HG02759 (cell line): ENCODE results near the gene MYH6.
"Not testable (repeated sequence)": the region's sequence is repeated elsewhere in the genome, so short reads cannot be mapped to it uniquely, and the experiment has no call there.

ENCODE experiments used
- ATAC-seq: cut with Tn5 transposase; IDR thresholded peaks from one replicate; pipeline ENCODE4 v1.9.1; 2021; ENCODE audit warnings: mild to moderate bottlenecking, moderate library complexity; ENCODE audit not compliant: unreplicated experiment

MYH6 gene

DNA sequence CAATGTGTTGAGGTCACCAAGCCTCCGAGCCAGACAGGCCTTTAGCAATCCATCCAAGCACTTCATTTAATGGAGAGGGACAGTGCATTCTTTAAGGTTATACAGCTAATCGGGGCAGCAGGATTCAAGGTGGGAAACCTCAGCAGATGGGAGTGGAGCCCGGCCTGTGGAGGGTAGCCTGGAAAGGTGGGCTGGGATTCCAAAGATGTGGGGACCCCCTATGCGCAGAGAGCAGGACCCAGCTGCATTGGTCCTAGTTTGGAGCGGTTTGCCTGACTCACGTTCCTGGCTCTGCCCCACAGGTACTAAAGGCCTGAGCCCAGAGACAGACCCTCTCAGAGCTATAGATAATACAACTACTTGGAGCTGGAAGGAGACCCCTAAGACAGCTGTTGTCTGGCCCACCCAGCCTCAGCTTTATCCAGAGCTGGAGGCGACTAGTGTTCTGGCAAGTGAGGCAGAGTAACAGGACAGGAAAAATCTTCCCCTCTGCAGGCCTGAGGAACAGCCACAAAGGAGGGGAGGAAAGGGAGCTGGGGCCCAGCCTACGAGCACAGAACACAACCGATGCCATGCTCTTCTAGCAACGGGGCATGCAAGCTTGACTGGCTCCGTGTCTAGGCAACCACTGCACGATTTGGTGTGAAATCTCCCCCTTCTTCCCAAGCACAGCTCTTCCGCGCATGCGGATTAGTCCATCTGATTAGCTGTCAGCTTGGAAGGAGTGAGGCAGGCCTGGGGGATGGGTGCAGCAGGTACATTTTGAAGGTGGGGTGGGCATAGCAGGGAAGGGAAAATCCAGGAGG, 28.5 kb upstream of the MYH6 start:
- no peak for ATAC-seq

DNA sequence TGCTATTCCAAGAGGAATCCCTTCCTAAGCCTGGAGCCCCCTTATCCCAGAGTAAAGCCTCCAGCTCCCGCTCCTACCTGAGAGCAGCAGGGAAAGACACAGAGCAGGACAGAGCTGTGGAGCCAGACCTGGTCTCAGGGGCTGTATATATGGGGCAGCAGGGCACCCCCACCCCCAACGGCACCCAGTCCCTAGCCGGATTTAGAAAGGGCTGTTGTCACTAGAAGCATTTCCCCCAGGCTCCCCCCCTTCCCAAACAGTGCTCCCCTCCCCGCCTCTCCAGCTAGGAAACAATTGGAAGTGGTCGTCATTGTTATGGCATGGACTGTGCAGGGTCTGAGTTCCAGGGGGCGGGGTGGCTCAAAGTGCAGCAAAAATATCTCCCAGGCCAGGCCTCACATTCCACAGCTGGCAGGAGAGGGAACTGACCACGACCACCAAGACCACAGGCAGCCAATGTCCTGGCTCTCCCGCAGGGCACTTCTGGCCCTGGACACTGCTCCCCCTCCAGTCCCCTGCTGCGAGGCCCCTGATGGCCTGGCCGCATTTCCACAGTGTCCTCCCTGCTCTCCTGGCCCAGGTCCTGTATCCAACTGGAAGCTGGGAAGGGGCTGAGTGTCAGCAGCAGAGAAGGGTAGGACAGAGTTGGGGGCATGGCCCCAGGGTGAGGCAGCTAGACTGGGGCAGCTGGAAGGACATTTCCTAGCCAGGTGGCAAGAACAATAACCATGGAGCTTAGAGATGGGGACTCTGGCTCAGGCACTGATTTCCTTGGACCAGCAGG, 27.7 kb upstream of the MYH6 start, which contains the start of gene MYH7:
Gene MYH7, minus strand, starts transcription at position 118 of the 784 bp plus-strand sequence. CDS start 1,928 bp downstream, outside the sequence.
- no peak for ATAC-seq

DNA sequence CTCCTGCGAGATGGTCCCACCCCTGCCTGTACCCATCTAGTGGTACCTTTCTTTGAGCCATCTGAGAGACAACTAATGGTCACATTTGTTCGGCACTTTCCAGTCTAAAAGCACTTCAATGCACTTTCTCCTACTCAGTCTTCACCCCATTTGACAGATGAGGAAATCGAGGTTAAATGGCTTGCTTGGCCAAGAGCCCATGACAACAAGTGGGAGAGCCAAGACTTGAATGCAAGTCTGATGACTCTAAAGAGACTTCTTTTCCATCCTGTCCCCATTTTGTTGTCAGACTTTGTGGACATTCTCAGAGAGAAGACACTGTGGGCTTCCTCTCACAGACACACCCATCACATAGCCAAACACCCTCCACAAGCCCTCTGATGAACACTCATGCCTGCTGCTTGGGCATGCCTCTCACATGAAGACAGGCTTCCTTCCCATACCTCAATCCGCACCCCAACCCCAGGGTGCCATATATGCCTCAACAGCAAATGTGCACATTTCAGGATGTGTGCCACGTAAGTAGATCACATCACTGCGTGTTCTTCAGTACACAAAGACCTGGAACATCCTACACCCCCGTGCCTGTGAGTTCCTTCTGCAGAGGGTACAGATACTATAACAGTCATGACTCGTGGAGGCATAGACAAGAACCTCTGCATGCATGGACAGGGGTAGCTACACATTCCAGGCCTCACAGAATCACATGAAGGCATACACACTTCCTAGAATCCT, 26.6 kb upstream of the MYH6 start:
- ATAC-seq: no peak

DNA sequence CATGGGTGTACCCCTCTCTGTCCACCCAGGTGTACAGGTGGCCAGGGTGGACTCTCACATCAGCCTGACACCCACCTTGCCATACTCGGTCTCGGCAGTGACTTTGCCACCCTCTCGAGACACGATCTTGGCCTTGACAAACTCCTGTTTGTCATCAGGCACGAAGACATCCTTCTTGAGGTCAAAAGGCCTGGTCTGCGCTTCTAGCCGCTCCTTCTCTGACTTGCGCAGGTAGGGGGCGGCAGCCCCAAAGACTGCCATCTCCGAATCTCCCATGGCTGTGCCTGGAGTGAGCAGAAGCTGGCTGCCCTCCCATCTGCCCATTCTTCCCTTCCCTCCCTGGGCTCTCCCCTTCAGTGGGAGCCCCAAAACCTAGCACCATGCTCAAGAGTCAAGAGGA, 25.4 kb upstream of the MYH6 start:
- ATAC-seq: no peak

DNA sequence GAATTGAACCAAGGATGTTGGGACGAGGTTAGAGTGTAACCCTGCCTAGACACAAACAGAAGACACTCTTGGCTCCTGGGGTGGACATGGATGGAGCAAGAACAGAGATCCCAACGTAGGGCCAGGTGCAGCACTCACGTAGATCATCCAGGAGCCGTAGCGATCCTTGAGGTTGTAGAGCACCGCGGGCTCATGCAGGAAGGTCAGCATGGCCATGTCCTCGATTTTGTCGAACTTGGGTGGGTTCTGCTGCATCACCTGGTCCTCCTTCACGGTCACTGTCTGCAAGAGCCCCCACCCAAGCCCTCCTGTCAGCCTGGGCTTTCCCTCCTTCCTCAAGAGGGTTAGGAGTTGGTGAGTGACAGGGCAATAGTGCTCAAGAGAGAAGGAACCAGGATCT, 24.9 kb upstream of the MYH6 start:
- ATAC-seq: no peak

DNA sequence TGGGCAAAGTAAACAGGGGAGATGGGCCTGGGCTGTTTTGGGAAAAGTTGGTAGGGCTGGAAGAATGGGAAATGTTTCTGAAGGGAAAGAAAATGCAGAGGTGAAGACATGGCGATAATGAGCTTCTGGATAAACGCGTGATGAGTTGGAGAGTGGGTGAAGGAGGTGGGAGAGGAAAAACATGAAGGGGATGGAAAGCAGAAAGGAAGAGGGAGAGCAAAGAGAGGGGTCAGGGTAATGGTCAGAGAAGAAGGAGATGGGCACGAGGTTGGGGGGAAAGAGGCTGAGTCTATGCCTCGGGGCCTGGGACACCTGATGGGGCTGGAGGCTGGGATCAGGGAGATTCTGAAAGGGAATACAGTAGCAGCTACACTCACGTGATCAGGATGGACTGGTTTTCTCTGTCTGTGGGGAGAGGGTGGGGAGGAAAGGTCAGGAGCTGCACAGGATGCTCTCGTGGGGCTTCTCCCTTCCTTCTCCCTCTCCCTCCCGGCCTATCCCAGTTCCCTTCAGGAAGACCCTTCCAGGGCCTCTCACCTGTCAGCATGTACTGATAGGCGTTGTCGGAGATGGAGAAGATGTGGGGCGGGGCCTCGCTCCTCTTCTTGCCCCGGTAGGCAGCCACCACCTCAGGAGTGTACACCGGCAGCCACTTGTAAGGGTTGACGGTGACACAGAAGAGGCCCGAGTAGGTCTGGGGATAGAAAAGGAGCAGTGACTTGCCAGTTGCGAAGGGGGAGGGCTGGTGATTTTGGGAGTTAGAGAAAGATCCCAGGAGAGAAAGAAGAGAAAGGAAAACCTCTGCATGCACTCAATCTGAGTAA, 24.2 kb upstream of the MYH6 start:
- ATAC-seq: no peak

DNA sequence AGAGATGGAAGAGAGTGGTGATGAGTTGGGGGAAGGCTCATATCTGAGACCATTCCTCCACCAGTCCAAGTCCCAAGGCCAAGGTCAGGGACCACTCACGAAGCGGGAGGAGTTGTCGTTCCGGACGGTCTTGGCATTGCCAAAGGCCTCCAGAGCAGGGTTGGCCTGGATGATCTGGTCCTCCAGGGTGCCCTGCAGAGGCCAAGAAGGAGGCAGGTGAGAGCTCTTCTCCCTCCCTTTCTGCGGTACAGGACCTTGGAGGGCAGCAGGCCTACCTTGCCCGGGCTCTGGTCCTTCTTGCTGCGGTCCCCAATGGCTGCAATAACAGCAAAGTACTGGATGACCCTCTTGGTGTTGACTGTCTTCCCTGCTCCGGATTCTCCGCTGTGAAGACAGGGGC, 23.4 kb upstream of the MYH6 start:
- no peak for ATAC-seq

DNA sequence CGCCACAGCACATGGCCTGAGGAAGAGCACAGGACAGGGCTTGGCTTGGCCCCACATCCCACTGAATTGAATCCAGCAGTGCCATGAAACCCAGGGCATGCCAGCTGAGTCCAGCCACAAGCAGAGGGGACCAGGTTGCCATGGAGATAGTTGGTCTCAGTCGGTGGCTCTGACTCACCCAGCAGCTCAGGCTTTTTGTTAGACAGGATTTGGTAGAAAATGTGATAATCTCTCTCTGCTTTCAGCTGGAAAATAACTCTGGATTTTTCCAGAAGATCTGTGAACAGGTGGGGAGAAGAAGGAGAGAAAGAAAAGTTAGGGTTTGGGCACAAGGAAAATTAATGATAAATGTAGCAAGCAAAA, 22.6 kb upstream of the MYH6 start:
- ATAC-seq: no peak

DNA sequence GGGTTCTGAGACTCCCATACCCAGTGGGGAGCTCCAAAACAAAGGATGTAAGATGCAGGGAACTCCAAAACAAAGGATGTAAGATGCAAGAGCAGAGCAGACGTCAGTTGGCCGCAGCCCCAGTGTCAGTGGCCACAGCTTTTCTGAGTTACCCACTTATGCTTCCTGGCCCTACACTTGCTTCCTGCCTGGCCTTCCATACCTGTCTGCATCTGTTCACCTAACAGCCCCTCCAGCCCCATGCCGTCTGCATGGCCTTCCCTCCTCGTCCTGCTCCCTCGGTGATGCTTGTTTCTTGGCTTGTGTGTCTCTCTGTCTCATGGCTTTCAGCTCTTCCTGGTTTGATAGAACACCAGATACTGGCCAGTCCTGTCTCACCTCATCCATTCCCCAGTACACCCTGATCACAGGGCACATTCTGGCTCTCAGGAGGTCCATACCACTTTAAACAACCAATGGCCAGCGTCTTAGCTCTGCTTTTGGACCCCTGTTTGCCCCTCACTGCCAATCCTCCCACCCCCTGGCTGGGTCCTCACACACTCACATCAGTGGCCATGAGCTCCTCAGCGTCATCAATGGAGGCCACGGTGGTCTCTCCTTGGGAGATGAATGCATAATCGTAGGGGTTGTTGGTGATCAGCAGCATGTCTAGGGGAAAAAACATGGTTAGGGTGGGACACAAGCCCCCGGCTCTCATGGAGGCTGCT, 22.1 kb upstream of the MYH6 start:
- ATAC-seq: no peak

DNA sequence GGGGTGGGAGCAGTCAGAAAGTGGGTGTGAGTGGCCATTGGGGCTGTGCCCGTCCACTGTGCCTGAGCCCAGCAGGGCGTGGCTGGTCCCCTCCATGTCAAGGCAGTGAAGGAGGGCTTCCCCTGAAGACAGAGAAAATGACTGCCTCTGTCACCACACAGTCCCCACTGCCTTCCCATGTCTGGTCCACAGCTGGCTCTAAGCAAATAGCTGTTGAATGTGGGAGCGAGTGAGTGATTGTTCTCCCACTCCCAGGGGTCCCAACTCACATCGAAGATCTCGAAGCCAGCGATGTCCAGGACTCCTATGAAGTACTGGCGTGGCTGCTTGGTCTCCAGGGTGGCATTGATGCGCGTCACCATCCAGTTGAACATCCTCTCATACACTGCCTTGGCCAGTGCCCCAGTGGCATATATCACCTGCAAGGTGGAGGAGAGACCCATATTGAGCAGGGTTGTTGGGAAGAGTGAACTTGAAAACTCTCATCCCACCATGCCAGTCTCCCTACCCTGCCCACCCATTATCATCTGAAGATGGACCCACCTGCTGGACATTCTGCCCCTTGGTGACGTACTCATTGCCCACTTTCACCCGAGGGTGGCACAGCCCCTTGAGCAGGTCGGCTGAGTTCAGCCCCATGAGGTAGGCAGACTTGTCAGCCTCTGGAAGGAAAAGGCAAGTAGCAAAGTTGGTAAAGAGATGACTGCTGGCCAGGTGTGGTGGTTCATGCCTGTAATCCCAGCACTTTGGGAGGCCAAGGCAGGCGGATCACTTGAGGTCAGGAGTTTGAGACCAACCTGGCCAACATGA, 20.8 kb upstream of the MYH6 start:
- ATAC-seq: no peak

DNA sequence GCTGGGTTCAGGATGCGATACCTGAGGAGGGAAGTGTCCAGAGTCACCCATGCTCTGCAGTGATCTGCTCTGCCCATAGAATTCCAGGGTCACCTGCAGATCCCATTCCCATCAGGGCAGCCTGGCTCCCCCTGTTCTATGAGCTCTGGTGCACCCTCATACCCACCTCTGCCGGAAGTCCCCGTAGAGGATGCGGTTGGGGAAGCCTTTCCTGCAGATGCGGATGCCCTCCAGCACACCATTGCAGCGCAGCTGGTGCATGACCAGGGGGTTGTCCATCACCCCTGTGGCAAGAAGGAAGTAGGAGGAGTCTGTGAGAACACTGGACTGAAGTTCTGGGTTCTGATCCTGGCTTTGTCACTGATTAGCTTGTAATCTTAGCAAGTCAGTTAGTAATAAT, 17.7 kb upstream of the MYH6 start:
- not testable (repeated sequence) for ATAC-seq

DNA sequence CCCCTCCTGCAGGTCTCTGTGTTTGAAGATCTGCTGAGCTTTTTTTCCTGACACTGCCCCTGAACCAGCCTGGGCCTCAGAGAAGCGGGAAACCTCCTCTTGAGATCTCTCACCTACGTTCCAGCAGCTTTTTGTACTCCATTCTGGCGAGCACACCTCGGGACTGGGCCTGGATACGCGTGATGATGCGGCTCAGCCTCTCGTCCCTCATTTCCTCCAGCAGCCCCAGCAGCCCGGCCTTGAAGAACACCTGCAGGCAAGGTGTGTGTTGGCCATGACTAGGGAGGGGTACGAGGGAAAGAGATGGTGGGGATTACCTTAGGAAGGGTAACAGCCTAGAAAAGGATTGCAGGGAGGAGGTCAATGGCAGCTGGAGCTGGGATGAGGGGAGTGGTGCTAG, 17.1 kb upstream of the MYH6 start:
- no peak for ATAC-seq

DNA sequence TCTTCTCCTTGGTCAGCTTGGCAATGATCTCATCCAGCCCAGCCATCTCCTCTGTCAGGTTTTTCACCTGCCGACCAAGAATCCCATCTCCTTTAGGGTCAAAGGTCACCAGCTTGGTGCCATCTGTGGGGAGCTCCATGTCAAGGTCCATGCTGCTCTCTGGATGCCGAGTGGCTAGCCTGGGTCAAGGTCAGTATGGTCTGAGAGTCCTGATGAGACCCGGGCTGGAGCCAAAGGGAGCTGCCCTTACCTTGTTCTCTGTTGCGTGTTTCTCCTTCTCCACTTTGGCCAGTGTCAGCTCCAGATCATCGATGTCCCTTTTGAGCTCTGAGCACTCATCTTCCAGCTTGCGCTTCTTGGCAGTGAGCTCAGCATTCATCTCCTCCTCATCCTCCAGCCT, 15.6 kb upstream of the MYH6 start:
- no peak for ATAC-seq

DNA sequence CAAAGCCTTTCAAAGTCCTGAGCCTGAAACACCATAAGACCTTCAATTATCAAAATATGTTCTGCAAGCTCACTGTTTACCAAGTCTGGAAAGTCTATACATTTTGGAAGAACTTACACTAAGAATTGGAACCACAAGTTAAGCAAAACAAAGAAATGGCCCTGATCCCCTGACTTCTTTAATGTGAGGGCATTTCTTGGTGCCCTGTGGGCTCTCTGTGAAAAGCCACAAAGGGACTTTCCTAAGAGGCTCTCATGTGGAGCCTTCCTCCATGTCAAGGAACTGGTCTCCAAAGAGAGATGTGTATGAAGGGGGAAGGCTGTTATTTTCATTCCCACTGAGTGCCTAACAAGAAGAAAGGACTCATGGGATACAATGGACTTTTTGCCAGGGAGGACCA, 13.5 kb upstream of the MYH6 start:
- ATAC-seq: no peak

DNA sequence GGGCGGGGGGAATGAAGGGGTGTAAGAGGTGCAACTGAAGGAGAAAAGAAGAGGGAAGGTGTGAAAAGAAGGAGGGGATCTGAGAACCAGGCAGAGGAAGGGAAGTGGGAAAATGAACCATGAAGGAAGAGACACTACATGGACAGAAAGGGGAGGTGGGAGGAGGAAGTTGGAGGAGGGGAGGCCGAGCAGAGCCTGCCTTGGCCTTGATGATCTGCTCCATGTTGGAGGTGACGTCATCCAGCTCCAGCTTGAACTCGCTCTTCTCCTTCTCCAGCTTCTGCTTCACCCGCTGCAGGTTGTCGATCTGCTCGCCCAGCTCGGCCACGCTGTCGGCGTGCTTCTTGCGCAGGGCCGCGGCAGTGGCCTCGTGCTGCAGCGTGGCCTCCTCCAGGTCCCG, 11.6 kb upstream of the MYH6 start:
- ATAC-seq: not testable (repeated sequence)

DNA sequence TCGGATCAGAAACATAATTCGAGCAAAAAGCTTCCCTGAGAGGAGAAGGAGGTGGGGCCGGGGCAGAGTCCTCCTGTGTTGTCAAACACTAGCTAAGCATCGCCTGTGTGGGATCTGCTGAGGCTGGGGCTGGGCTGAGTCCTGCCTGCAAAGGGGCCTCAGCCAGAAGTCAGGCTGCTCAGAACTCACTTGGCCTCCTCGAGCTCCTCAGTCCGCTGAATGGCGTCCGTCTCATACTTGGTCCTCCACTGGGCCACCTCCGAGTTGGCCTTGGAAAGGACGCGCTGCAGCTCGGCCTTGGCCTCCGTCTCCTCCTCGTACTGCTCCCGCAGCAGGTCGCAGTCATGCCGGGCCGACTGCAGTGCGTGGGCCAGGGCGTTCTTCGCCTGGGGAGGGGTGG, 9.9 kb upstream of the MYH6 start:
- no peak for ATAC-seq

DNA sequence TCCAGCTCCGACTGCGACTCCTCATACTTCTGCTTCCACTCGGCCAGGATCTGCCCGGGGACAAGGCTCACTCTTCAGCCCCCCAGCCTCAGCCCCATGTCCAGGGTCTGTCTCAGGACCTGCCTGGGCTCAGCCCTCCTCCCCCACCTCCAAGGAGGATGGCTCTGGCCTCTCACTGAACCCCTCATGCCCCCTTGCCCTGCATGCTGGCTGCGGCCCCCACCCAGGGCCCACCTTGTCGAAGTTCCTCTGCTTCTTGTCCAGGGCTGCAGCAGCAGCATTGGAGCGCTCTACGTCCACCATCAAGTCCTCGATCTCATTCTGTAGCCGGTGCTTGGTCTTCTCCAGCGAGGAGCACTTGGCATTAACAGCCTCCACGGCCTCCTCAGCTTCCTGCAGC, 9.2 kb upstream of the MYH6 start:
- not testable (repeated sequence) for ATAC-seq

DNA sequence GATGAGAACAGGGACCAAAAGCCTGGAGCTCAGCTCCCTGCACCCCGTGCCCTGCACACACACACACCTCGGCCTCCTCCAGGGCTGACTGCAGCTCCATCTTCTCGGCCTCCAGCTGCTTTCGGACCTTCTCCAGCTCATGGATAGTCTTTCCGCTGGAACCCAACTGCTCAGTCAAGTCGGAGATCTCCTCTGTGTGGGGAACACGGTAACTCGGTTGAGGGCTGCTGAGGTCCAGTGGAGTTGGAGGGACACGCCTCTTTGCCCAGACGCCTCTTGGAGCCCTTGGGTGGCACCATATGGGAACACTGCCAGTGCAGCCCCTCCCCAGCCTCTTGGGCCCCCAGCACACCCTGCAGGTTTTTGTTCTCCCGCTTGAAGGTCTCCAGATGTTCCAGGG, 8.7 kb upstream of the MYH6 start:
- no peak for ATAC-seq
